ENCODE data around the gene HOXA3.
A peak's percentile ranks its signal among the peaks of the same experiment; 100 is the strongest.

Gene HOXA3

DNA sequence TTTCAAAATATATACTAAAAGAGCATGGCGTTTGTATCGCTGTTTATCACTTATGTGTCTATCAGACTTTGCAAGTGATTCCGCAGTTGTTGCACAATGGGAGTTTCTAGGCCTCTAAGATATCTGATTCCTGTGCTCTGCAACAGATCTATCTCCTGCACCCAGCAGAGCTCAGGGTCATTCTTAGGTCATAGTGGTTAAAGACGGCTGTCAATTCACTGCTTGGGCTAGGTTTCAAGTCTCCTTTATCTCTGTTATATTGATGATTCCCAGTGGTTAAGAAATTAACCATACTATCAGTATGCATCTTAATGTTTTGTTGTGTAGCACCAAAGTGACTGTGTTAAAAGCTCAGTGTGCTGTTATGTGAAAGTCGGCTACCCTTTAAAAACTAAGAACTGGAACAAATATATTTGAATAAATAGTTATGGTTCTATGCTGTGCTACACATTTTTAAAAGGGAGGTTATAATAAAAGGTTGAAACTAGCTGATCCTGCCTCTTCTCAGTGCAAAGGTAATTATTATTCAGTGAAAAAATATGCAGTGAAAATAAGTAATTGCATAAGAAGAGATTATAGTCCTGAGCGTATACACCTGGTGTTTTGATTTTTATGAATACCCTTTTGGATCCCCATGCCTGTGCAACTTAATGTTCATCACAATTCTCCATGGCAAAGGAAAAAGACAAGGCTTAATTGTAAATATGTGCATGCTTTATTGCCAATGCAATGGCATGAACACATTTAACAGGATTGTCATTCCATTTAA, 80.6 kb downstream of the HOXA3 start:
- DNase-seq (ENCODE audit: low read depth) = no peak
- TF ChIP-seq CTCF (conservative IDR thresholded peaks at IDR 0.05; ENCODE audit: control insufficient read depth, insufficient read depth, low read depth, low read length) = no peak
- no peak overlapping the region for H3K4me3 ChIP-seq (ENCODE audit: control insufficient read depth, low read depth, low read length)

DNA sequence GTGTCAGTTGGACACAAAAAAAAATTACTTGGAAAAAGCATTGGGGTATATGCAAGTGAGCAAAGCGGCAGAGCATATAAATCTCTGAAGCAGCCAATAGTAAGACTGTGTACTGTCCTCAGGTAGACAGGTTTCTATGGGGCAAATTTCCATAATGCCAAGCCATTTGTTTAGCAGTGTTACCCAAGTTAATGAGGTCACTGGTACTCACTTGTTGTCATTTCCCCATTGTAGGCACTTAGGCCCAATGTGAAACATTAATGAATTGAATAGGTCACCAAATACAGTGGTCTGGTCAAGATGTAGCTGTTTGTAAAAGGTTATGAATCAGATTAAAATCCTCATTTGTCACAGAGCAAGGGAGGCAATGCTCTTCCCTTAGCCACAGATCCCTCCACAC, 84.1 kb downstream of the HOXA3 start:
- no peak for DNase-seq (ENCODE audit: low read depth)
- TF ChIP-seq CTCF (conservative IDR thresholded peaks at IDR 0.05; ENCODE audit: control insufficient read depth, insufficient read depth, low read depth, low read length) = no peak
- no peak overlapping the region for H3K4me3 ChIP-seq (ENCODE audit: control insufficient read depth, low read depth, low read length)

GRCh38 chr7:27066148-27066547, 86.2 kb downstream of the HOXA3 start:
- no peak overlapping the region for H3K4me3 ChIP-seq (ENCODE audit: control insufficient read depth, low read depth, low read length)
- TF ChIP-seq CTCF (conservative IDR thresholded peaks at IDR 0.05; ENCODE audit: control insufficient read depth, insufficient read depth, low read depth, low read length) = no peak
- DNase-seq (ENCODE audit: low read depth) = peak; percentile 66

DNA sequence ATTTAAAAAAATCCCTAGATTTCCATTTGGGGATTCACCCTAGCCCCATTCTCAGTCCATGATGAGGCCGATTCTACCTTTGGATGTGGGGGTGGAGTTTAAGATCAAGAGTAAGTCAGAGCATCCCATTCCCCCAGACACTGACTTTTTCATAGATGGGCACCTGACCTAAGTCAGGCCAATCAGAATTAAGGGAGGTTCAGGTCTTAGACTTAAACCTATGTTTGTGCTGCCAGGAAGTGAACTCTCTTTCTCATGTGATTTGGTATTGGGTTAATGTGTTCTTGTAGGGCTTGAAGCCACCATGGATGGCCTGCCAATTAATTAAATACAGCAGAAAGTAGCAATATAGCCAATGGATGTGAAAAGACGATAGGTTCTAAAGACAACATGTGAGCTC, 86.7 kb downstream of the HOXA3 start:
- TF ChIP-seq CTCF (conservative IDR thresholded peaks at IDR 0.05; ENCODE audit: control insufficient read depth, insufficient read depth, low read depth, low read length) = no peak
- H3K4me3 ChIP-seq (ENCODE audit: control insufficient read depth, low read depth, low read length) = no peak overlapping the region
- no peak for DNase-seq (ENCODE audit: low read depth)

DNA sequence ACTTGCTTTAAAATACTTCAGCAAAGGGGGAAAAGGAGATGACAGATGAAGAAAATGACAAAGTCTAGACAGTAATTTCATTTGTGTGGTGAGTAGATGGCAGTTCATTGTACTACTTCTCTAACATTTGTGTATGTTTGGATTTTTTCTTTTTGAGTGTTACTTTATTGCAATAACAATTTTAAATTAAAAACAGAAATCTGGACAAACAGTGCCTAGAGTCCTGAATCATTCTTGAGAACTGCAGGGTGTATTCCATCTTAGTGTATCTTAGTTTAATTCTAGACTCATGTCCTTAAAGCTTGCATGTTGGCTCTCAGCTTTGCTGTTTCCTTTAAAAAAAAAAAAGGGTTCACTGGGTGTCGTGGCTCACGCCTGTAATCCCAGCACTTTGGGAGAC, 87.7 kb downstream of the HOXA3 start:
- no peak for TF ChIP-seq CTCF (conservative IDR thresholded peaks at IDR 0.05; ENCODE audit: control insufficient read depth, insufficient read depth, low read depth, low read length)
- H3K4me3 ChIP-seq (ENCODE audit: control insufficient read depth, low read depth, low read length) = no peak overlapping the region
- DNase-seq (ENCODE audit: low read depth) = peak; percentile 39

- no peak for TF ChIP-seq CTCF (conservative IDR thresholded peaks at IDR 0.05; ENCODE audit: control insufficient read depth, insufficient read depth, low read depth, low read length)
- no peak overlapping the region for H3K4me3 ChIP-seq (ENCODE audit: control insufficient read depth, low read depth, low read length)
- peak; percentile 52 for DNase-seq (ENCODE audit: low read depth)
Observed at GRCh38 chr7:27064159-27064558, 88.2 kb downstream of the HOXA3 start.
